ENCODE measurements around the gene SEMA3F. TPM values are rescaled to one million over a fixed set of nuclear protein-coding genes. Genes with fewer than 3 reads are reported as not detected.

SEMA3F gene
- polyA plus RNA-seq, 3 donors, result 57.6 to 81.6 (median 63.1) TPM

DNA sequence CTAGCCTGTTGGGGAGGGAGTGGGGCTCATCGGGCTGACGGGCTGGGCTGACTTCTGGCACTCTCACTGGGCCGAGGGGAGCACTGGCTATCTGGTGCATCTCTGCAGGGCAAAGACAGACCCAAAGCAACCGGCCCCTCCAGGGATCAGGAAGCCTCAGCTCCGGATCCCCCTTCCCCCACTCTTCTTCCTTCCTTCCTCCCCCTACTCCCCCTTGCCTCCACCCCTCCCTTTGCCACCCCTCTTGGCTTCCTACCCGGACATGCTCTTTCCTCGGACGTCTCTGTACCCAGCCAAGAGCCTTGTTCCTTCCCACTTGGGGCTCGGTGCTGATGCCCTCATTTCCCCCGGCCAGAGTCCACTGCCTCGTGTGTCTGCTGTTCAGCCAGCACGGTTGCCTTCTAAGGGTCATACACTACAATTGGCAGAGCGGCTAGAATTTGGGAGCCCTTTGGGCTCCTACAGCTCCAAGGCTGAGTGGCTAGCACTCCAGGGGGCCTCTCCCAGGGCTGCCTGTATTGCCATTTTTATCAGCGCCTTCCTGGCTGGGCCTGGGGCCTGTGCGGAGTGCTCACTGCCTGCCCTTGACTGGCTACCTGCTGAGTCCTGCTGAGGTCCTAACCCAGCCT, 10.9 kb downstream of the SEMA3F start:
- DNase-seq (ENCODE audit: extremely low read depth in 1 of 11, low read depth in 9 of 11, low spot score in 4 of 11), result no peak

DNA sequence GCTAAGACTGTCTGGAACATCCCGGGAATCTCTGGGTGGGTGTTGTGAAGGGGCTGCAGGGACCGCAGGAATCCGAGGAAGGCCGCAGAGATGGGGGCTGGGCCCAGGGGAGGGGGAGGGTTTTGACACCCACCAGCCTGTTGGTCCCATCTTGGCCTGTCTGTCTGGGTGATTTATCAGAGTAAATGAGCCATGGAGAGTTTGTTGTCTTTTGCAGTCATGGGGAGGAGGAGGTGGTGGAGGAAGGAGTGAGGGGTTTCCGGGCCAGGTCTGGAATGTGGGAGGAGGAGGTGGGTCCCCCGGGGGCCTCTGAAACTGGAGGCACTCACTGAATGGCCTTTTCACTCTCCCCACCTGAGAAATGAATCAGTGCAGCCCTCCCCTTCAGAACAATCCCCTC, 11.5 kb downstream of the SEMA3F start:
- peak in 9 of 11 donors; percentile 61 to 88 (median 84) for DNase-seq (ENCODE audit: extremely low read depth in 1 of 11, low read depth in 9 of 11, low spot score in 4 of 11)

DNA sequence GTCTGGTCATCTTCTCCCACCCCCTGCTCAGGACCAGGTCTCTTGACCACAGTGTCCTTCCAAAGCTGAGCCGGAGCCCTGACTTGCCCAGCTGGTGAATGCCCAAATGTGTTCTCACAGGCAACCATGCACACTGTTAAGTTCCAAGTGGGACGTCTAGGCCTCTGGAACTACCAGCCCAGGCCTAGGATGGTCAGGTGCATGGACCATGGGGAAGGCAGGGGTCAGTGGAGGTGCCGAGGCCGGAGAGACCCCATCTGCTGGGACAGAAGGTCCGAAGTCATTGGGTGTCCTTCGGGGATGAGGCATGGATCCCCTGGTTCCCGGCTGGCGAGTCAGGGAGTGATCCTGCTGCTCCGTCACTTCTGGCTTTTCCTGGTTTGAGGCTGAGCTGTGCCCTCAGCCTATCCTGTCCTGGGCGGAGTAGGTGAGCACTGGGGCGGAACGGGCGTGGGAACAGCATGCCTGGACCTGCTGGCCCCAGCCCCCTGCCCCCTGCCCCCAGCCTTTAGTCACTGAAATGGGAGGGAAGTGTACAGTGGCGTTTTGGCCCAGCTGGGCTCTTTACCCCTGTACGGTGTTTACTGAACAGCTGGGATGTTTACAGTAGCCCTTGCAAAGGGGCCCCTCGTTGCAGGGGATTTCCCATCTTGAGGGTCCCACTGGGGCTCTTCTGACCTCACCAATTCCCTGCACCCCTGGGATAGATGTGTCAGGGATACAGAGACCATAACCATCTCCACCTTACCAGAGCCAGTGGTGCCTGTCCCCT, 12.1 kb downstream of the SEMA3F start:
- no peak for DNase-seq (ENCODE audit: extremely low read depth in 1 of 11, low read depth in 9 of 11, low spot score in 4 of 11)

DNA sequence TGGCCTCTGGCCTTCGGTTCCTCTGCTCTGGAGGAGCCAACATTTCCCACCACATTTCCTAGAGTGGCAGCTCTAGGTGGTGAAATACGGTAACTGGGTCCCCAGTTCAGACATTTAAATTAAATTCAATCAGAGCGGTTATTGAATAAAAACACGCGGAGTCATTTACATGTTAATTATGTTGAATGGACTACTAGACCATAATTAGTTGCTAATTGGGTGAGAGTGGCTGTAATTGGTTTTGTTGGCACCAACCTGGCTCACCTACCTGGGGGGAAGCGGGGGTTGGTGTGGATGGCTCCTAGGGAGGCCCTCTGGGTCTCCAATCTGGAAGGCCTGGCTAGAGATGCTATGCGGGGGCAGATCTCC, 12.7 kb downstream of the SEMA3F start:
- DNase-seq (ENCODE audit: extremely low read depth in 1 of 11, low read depth in 9 of 11, low spot score in 4 of 11), result no peak

DNA sequence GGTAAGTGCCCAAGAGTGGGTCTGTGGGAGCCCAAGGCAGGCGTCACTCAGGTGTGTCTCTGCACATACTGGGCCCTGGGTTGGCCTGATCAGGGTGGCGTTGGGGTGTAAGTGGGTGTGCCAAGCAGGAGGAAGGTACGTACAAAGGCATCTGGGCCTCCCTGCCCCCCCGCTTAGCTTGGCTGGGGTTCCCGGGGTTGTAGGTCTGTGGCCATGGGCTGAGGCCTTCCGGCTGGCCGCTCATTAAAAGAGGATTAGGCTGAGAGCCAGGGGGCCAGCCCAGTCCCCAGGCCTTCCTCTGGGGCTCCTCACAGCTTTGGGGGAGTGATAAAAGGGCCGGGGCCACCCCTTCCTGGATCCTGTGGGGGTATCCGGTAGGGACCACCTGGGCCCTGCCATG, 13.3 kb downstream of the SEMA3F start:
- DNase-seq (ENCODE audit: extremely low read depth in 1 of 11, low read depth in 9 of 11, low spot score in 4 of 11), result no peak

DNA sequence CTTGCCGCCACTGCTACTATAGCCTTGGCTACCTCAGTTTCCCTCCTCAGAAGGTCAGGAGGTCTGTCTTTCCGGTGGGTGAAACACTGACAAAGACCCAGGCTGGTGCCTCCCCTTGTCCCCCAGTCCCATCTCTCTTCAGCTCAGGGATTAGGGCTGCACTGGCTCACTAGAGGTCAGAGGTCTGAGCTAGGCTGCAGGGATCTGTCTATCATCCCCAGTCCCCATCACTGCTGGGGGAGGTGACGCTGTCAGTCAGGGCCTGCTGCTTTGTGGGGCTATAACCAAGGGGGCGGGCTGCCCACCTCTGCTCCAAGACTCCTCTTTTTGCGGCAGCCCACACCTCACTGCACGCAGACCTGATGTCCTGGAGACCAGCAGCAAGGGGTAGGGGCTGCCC, 13.7 kb downstream of the SEMA3F start:
- DNase-seq (ENCODE audit: extremely low read depth in 1 of 11, low read depth in 9 of 11, low spot score in 4 of 11), result no peak

DNA sequence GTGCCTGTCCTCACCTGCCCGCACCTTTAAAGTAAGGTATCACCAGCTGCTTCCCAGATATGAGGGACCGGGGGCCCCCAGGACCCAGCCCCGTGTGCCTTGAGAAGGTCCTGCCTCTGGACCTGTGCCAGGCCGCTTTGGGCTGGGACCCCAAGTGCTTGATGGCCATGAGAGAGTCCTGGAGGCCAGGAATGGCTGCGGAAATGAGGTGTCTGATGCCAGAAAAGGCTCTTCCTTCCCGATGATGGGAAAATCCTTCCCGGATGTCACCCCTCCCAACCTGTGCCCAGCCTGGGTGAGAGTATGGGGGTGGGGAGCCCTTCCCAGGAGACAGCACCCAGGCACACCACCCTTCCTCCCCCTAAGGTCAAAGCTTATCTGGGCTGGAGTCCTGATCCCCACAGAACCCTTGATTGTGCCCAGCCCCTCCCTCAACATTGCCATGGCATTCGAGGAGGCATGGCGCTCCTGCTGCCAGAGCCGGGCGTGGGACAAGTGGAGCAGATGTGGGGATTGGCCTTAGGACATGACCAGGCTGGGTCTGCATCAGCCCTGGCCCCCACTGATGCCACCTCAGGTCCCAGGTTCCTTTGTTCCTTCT, 14.2 kb downstream of the SEMA3F start:
- no peak for DNase-seq (ENCODE audit: extremely low read depth in 1 of 11, low read depth in 9 of 11, low spot score in 4 of 11)

DNA sequence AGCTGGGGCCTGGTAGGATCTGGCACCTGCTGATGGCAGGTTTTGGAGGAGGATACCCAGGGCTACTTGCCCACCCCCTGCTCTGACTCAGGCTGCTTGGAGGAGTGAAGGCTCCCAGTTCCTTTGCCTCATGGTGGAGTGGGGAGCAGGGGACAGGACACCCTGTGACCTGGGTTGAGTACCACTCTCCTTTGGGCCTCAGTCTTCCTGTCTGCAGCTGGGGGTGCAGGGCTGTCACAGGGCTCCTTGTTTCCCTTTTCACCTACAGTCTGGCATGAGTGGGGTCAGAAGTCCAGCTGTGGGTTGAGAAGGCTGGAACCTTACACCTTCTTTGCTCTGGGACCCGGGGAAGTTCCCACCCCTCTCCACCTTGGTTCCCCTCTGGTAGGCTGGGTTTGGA, 14.7 kb downstream of the SEMA3F start:
- no peak for DNase-seq (ENCODE audit: extremely low read depth in 1 of 11, low read depth in 9 of 11, low spot score in 4 of 11)

DNA sequence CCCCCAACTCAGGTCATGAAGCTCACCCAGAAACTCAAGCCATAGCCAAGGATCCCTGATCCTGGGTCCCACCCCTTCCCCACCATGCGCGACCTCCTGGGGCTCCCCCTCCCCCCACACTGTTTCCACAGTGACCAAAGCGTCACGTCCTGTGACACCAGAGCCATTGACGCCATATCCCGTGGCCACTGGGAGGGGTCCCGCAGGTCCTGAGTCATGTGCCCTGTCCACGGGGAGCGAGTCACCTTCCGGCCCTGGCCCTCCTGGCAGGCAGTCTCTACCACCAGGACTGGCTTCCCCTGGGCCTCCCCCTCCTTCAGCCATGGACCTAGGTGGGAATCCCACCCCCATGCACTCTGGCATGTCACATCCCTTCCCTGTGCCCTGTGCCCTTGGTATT, 15.6 kb downstream of the SEMA3F start:
- DNase-seq (ENCODE audit: extremely low read depth in 1 of 11, low read depth in 9 of 11, low spot score in 4 of 11), result no peak

DNA sequence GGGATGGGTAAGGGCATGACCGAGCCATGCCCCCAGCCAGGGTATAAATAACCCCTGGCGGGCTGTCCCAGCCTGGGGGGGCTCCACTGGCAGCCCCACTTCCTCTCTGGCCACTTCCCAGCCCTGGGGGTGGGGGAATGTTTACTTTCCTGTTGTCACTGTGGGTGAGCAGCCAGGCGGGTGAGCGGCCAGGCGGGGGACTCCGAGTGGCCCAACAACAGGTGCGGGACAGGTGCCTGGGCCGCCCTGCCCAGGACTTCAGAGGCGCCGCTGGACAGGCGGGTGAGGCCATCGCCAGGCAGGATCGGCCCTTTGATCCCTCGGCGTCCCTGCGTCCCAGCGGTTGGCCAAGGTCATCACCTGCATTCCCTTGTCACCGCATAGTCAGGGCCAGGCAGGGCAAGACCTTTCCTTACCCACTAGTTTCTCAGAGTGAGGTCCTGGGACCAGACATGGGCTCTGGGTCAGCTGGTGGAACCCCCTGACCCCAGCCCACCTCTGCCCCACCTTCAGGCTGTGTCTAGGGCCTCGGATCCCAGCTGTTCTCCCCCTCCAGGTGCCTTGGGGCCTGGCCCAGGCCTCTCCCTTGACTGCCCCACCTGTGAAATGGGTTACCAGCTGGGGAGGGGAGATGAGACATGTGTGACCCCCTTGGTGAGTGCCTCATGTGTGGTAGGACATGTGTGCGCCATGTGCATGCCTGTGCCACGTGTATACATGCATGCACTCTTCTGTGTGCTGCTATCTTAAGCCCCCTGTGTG, 16.6 kb downstream of the SEMA3F start:
- DNase-seq (ENCODE audit: extremely low read depth in 1 of 11, low read depth in 9 of 11, low spot score in 4 of 11), result no peak

DNA sequence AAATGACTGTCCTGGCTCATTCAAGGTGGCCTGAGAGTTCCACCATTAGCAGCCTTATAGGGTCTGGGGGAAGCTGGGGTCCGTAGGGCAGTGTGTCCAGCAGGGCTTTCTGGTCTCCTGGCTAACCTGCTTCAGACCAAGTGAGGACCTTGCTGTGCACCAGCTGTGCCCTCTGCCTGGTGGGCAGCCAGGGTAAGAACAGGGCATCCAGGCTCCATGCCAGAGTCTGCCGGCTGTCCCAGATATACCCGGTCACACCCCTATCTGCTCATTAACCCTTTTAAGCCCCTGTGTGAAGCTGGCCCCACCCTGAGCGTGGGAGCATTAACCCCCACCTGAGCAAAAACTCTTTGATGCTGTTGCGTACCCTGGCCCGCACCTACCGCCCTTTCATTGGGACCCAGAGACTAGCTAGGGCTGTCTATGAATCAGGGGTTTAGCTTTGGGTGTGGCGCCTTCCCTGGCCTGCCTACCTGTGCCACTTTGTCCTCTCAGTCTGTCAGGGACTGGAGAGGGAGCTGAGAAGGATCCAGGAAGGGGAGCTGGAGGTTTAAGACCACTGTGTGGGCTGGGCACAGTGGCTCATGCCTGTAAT, 17.6 kb downstream of the SEMA3F start:
- DNase-seq (ENCODE audit: extremely low read depth in 1 of 11, low read depth in 9 of 11, low spot score in 4 of 11), result no peak

DNA sequence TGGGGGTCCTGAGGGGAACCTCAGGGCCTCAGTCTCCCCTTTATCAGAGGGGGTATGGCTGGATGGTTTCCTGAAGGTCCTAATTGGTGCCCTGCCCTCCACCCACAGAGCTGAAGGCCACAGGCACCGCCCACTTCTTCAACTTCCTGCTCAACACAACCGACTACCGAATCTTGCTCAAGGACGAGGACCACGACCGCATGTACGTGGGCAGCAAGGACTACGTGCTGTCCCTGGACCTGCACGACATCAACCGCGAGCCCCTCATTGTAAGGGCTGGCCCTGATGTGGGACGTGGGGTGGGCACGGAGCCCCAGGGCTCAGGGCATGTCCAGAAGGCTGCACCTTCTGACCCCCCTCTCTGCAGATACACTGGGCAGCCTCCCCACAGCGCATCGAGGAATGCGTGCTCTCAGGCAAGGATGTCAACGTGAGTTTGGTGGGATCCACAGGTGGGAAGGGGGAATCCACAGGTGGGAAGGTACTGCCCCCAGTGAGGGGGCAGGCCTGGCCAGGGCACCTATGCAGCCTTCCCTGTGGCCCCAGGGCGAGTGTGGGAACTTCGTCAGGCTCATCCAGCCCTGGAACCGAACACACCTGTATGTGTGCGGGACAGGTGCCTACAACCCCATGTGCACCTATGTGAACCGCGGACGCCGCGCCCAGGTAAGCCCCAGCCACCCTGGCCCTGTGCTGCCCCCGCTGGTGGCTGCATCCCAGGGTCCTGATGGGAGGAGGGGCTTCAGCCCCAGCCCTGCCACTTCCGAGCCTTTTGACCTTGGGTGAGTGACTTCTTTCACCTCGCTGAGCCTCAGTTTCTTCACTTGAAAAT, 18.8 kb downstream of the SEMA3F start:
- DNase-seq (ENCODE audit: extremely low read depth in 1 of 11, low read depth in 9 of 11, low spot score in 4 of 11), result no peak

DNA sequence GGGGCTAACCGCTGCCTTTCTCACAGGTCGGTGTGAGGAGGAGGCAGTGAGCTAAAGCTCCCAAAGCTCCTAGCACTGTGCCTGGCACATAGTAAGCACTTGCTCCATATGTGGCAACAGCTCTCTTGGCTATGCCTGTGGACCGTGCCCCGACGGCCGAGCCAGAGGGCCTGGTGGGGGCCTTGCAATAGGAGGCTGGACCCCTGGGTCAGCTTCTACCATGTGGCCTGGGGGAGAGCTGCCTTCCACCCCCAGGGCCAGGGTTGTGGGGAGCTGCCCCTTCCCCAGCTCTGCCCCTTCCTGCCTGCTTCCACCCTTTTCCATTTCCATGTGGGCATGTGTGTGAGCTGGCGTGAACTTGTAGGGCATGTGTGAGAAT, 19.4 kb downstream of the SEMA3F start:
- DNase-seq (ENCODE audit: extremely low read depth in 1 of 11, low read depth in 9 of 11, low spot score in 4 of 11), result no peak

DNA sequence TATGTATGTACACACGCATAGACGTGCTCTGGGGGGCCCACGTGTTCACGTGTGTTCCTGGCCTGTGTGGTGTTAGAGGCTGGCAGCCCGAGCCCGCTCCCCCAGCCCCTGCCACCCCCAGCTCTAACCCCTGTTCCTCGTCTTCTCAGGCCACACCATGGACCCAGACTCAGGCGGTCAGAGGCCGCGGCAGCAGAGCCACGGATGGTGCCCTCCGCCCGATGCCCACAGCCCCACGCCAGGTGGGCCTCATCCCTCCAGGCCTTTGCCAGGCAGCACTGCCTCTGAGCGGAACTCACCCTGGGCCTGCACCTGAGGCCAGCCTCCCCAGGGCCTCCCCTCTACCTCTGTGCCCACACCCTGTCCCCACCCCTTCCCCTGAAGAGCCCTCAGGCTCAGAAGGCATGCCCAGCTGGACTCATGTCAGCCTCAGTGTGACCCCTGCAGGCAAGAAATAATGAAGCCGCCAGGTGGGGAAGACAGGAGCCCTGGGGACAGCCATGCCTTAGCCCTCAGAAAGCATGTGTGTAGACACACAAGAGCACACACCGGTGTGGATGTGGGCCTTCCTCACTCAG, 19.9 kb downstream of the SEMA3F start:
- DNase-seq (ENCODE audit: extremely low read depth in 1 of 11, low read depth in 9 of 11, low spot score in 4 of 11), result no peak

DNA sequence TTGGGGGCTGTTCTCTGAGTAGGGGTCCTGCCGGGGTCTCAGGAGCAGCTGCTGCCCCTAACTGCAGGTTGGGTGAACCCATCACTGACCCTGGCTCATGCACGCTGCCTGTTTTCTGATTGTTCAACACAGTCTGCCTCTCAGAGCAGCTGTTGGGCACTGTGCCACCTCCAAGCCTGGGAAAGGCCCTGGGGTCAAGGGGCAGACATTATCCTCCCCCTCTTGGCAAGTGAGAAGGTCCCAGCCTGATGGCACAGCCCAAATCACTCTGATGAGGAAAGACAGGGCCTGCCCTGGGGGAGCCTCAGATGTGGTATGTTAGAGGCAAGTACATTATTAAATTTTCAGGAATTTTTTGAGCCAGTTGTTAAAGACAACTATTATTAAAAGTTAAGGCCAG, 22.2 kb downstream of the SEMA3F start:
- DNase-seq (ENCODE audit: extremely low read depth in 1 of 11, low read depth in 9 of 11, low spot score in 4 of 11), result no peak

DNA sequence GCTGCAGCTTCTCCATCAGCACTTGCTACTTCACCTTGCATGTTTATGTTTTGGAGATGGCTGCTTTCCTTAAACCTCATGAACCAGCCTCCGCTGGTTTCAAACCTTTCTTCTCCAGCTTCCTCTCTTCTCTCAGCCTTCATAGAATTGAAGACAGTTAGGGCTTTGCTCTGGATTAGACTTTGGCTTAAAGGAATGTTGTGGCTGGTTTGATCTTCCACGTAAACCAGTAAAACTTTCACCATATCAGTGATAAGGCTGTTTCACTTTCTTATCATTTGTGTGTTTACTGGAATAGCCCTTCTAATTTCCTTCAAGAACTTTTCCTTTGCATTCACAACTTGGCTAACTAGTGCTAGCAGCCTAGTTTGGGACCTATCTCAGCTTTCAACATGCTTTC, 24.6 kb downstream of the SEMA3F start:
- no peak for DNase-seq (ENCODE audit: extremely low read depth in 1 of 11, low read depth in 9 of 11, low spot score in 4 of 11)

DNA sequence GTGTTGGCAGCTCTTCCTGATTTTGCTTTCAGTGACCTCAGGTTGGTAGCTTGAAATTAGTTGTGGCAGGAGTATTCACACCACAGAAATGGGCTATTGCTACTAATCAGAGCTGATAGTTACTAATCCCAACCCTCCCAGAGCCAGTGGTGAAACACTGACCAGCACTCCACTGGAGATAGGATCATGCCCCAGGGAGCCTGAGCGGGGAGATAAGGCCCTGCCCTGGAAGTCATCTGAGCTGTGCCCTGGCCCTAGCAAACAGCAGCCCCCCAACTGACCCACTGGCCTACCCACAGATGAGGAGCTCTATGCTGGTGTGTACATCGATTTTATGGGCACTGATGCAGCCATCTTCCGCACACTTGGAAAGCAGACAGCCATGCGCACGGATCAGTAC, 26.9 kb downstream of the SEMA3F start:
- no peak for DNase-seq (ENCODE audit: extremely low read depth in 1 of 11, low read depth in 9 of 11, low spot score in 4 of 11)

DNA sequence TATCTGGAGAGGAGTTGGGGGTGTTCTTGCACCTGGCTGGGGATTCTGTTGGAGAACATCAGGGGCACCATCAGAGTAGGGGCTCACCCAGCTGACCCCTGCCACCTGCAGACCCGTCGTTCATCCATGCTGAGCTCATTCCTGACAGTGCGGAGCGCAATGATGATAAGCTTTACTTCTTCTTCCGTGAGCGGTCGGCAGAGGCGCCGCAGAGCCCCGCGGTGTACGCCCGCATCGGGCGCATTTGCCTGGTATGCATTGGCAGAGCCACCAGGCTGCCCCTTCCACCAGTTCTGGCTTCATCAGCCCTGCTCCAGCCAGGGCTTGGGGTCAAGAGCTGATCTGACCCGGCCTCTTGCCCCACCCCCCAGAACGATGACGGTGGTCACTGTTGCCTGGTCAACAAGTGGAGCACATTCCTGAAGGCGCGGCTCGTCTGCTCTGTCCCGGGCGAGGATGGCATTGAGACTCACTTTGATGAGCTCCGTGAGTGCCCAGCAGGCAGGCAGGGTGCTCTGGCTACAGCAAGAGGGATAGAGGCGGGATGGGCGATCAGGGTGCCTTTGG, 27.5 kb downstream of the SEMA3F start:
- DNase-seq (ENCODE audit: extremely low read depth in 1 of 11, low read depth in 9 of 11, low spot score in 4 of 11), result no peak

All from renal cortex interstitium (tissue), 11 donors.